ENCODE measurements around the gene PGGHG.
"Not testable (repeated sequence)": the region's sequence is repeated elsewhere in the genome, so short reads cannot be mapped to it uniquely, and the experiment has no call there.

The PGGHG gene

GRCh38 chr11:313787-314553, 25.0 kb downstream of the PGGHG start, which contains the start of gene IFITM1:
Gene IFITM1 (plus strand): TSS chr11:314040. CDS start chr11:314171, 131 bp downstream.
- DNase-seq (ENCODE audit: low spot score), result no peak

- DNase-seq (ENCODE audit: low spot score), result not testable (repeated sequence)
Measured at GRCh38 chr11:314554-314875, 25.6 kb downstream of the PGGHG start.

GRCh38 chr11:315051-315481, 26.1 kb downstream of the PGGHG start:
- DNase-seq (ENCODE audit: low spot score), result no peak

GRCh38 chr11:315516-315994, 26.6 kb downstream of the PGGHG start:
- DNase-seq (ENCODE audit: low spot score), result no peak

- no peak for DNase-seq (ENCODE audit: low spot score)
Measured at GRCh38 chr11:316031-316701, 27.2 kb downstream of the PGGHG start.

GRCh38 chr11:316891-317301, 28.0 kb downstream of the PGGHG start:
- no peak for DNase-seq (ENCODE audit: low spot score)

- DNase-seq (ENCODE audit: low spot score), result not testable (repeated sequence)
Measured at GRCh38 chr11:317668-318404, 28.9 kb downstream of the PGGHG start.

GRCh38 chr11:318405-319120, 29.6 kb downstream of the PGGHG start:
- DNase-seq (ENCODE audit: low spot score), result not testable (repeated sequence)

- DNase-seq (ENCODE audit: low spot score), result not testable (repeated sequence)
Measured at GRCh38 chr11:319121-319887, 30.4 kb downstream of the PGGHG start.

- not testable (repeated sequence) for DNase-seq (ENCODE audit: low spot score)
Measured at GRCh38 chr11:319888-320273, 31.0 kb downstream of the PGGHG start.

- no peak for DNase-seq (ENCODE audit: low spot score)
Measured at GRCh38 chr11:324156-324555, 35.2 kb downstream of the PGGHG start.

GRCh38 chr11:324593-325517, 35.9 kb downstream of the PGGHG start:
- DNase-seq (ENCODE audit: low spot score), result not testable (repeated sequence)

- no peak for DNase-seq (ENCODE audit: low spot score)
Measured at GRCh38 chr11:325796-326591, 37.1 kb downstream of the PGGHG start.

- no peak for DNase-seq (ENCODE audit: low spot score)
Measured at GRCh38 chr11:326592-326841, 37.6 kb downstream of the PGGHG start.

GRCh38 chr11:326842-327580, 38.1 kb downstream of the PGGHG start:
- DNase-seq (ENCODE audit: low spot score), result no peak

GRCh38 chr11:327581-327923, 38.6 kb downstream of the PGGHG start:
- DNase-seq (ENCODE audit: low spot score), result no peak

- no peak for DNase-seq (ENCODE audit: low spot score)
Measured at GRCh38 chr11:328012-328411, 39.1 kb downstream of the PGGHG start.

GRCh38 chr11:328516-329100, 39.7 kb downstream of the PGGHG start:
- not testable (repeated sequence) for DNase-seq (ENCODE audit: low spot score)

GRCh38 chr11:329886-330253, 40.9 kb downstream of the PGGHG start:
- no peak for DNase-seq (ENCODE audit: low spot score)

Data from ecto neural progenitor cell (in vitro differentiated cells).